Activated CD8-positive, alpha-beta memory T cell treated with anti-CD3 and anti-CD28 coated beads, Interleukin-2, amount 50 U/mL, for 24 hours (primary cell): ENCODE measurements around the gene DIMT1.

Experiments used
- DNase-seq: peaks from one replicate; pipeline ENCODE4 v3.0.0-alpha.2; 2020; ENCODE audit errors: extremely low read depth

The DIMT1 gene

GRCh38 chr5:62371409-62371808, 32.3 kb downstream of the DIMT1 start:
- no peak for DNase-seq

GRCh38 chr5:62369039-62369438, 34.7 kb downstream of the DIMT1 start:
- no peak for DNase-seq

- no peak for DNase-seq
Measured at GRCh38 chr5:62362701-62363100, 41.0 kb downstream of the DIMT1 start.

- no peak for DNase-seq
Measured at GRCh38 chr5:62354028-62354874, 49.5 kb downstream of the DIMT1 start.

- DNase-seq = no peak
Measured at GRCh38 chr5:62348723-62349481, 54.8 kb downstream of the DIMT1 start.

GRCh38 chr5:62347928-62348327, 55.8 kb downstream of the DIMT1 start:
- DNase-seq = no peak

- no peak for DNase-seq
Measured at GRCh38 chr5:62346748-62347147, 57.0 kb downstream of the DIMT1 start.

- DNase-seq = no peak
Measured at GRCh38 chr5:62343428-62343827, 60.3 kb downstream of the DIMT1 start.

GRCh38 chr5:62342476-62342837, 61.2 kb downstream of the DIMT1 start:
- no peak for DNase-seq

GRCh38 chr5:62341783-62342475, 61.8 kb downstream of the DIMT1 start:
- no peak for DNase-seq

GRCh38 chr5:62340979-62341378, 62.7 kb downstream of the DIMT1 start:
- no peak for DNase-seq

- no peak for DNase-seq
Measured at GRCh38 chr5:62340392-62340791, 63.3 kb downstream of the DIMT1 start.
